Osteoblast (primary cell): Measurements from ENCODE around the gene RAMP3. TPM values are rescaled to one million over a fixed set of nuclear protein-coding genes. Genes with fewer than 3 reads are reported as not detected.

Source experiments
- DNase-seq: peaks from one replicate; pipeline ENCODE4 v3.0.0; 2011; ENCODE audit warnings: low spot score, mixed read lengths; ENCODE audit not compliant: insufficient read length; ENCODE audit errors: missing footprints
- H2AFZ ChIP-seq: 2 replicates; pipeline ENCODE4 v1.6.0; 2011; ENCODE audit warnings: mild to moderate bottlenecking, low read length
- H3K27ac ChIP-seq: 2 replicates; pipeline ENCODE4 v1.5.1; 2011; ENCODE audit warnings: mild to moderate bottlenecking, low read depth, low read length, moderate library complexity
- H3K27me3 ChIP-seq: 2 replicates; pipeline ENCODE4 v1.6.0; 2012; ENCODE audit warnings: mild to moderate bottlenecking, control low read depth, inconsistent platforms, low read length, moderate library complexity; ENCODE audit not compliant: insufficient read depth
- H3K36me3 ChIP-seq: 2 replicates; pipeline ENCODE4 v1.5.1; 2011; ENCODE audit warnings: mild to moderate bottlenecking, low read length, control low read depth, moderate library complexity; ENCODE audit not compliant: insufficient read depth
- H3K4me1 ChIP-seq: 2 replicates; pipeline ENCODE4 v1.5.1; 2011; ENCODE audit warnings: mild to moderate bottlenecking, low read length, control low read depth, moderate library complexity; ENCODE audit not compliant: insufficient read depth
- H3K4me2 ChIP-seq: 2 replicates; pipeline ENCODE4 v1.6.0; 2011; ENCODE audit warnings: mild to moderate bottlenecking, low read length; ENCODE audit not compliant: insufficient read depth
- H3K4me3 ChIP-seq: fragments of 200-600 bp; sonication (generic); 3 replicates; pipeline ENCODE4 v1.5.1; 2012; ENCODE audit warnings: mild to moderate bottlenecking, low read length, inconsistent platforms; ENCODE audit not compliant: insufficient read depth
- H3K79me2 ChIP-seq: 2 replicates; pipeline ENCODE4 v1.6.0; 2012; ENCODE audit warnings: mild to moderate bottlenecking, low read length, control low read depth, inconsistent platforms; ENCODE audit not compliant: insufficient read depth
- H3K9me3 ChIP-seq: 2 replicates; pipeline ENCODE4 v1.5.1; 2011; ENCODE audit warnings: low read depth, low read length, control low read depth
- H4K20me1 ChIP-seq: 2 replicates; pipeline ENCODE4 v1.6.0; 2012; ENCODE audit warnings: mild to moderate bottlenecking, low read length, control low read depth; ENCODE audit not compliant: insufficient read depth
- CTCF ChIP-seq: IDR thresholded peaks from 2 replicates; pipeline ENCODE4 v1.5.1; 2011; ENCODE audit warnings: mild to moderate bottlenecking, low read depth, low read length, moderate library complexity; ENCODE audit errors: extremely low read depth
- total RNA-seq: library from RNA; depleted of rRNA; stranded (reverse); fragments of >200 nt; gene quantifications from 2 replicates; pipeline ENCODE4 v1.2.3, GENCODE V29; 2012

RAMP3 gene
- total RNA-seq, 1 donor, result not detected

- no peaks in the 10 kb centered on the region for H3K9me3 ChIP-seq
Measured at GRCh38 chr7:45183711-45184210, 26.2 kb downstream of the RAMP3 start.

GRCh38 chr7:45184326-45185027 is 26.9 kb downstream of the RAMP3 start:
- Histone ChIP-seq H4K20me1 (no peaks in the 10 kb centered on the region), H3K79me2 (no peaks in the 10 kb centered on the region), H3K27me3 (peaks cover 12% of the 10 kb centered on the region), H3K4me2 (no peak overlapping the region), H3K36me3 (no peaks in the 10 kb centered on the region), H3K27ac (no peak overlapping the region), H3K9me3 (no peaks in the 10 kb centered on the region), H2AFZ (no peak overlapping the region), H3K4me3 (no peak overlapping the region), H3K4me1 (no peaks in the 10 kb centered on the region)
- TF ChIP-seq CTCF, result no peak
- peak; percentile 69 for DNase-seq

More at GRCh38 chr7:45183711-45184210, 26.2 kb downstream of the RAMP3 start:
- H2AFZ ChIP-seq, result no peak overlapping the region
- H3K79me2 ChIP-seq, result no peaks in the 10 kb centered on the region
- no peaks in the 10 kb centered on the region for H3K4me1 ChIP-seq
- no peak for TF ChIP-seq CTCF
- H3K4me3 ChIP-seq, result no peak overlapping the region
- DNase-seq, result peak; percentile 44
- peaks cover 15% of the 10 kb centered on the region for H3K27me3 ChIP-seq
- H3K27ac ChIP-seq, result no peak overlapping the region
- no peak overlapping the region for H3K4me2 ChIP-seq
- no peaks in the 10 kb centered on the region for H3K36me3 ChIP-seq
- H4K20me1 ChIP-seq, result no peaks in the 10 kb centered on the region

- H3K79me2 ChIP-seq, result no peaks in the 10 kb centered on the region
- DNase-seq, result peak; percentile 65
- no peaks in the 10 kb centered on the region for H4K20me1 ChIP-seq
- H3K36me3 ChIP-seq, result no peaks in the 10 kb centered on the region
- no peak overlapping the region for H3K4me2 ChIP-seq
- no peak overlapping the region for H3K4me3 ChIP-seq
- no peaks in the 10 kb centered on the region for H3K9me3 ChIP-seq
- H3K4me1 ChIP-seq, result no peaks in the 10 kb centered on the region
- H2AFZ ChIP-seq, result no peak overlapping the region
- no peak overlapping the region for H3K27ac ChIP-seq
- H3K27me3 ChIP-seq, result peaks cover 5% of the 10 kb centered on the region
- no peak for TF ChIP-seq CTCF
Measured at GRCh38 chr7:45185028-45185863, 27.7 kb downstream of the RAMP3 start.

- Histone ChIP-seq H3K79me2 (no peaks in the 10 kb centered on the region), H3K4me2 (no peak overlapping the region), H3K27ac (no peak overlapping the region), H3K4me3 (no peak overlapping the region), H3K9me3 (no peaks in the 10 kb centered on the region), H3K36me3 (no peaks in the 10 kb centered on the region), H2AFZ (no peak overlapping the region), H3K4me1 (no peaks in the 10 kb centered on the region), H4K20me1 (no peaks in the 10 kb centered on the region), H3K27me3 (peaks cover 5% of the 10 kb centered on the region)
- no peak for DNase-seq
- no peak for TF ChIP-seq CTCF
Measured at GRCh38 chr7:45185864-45186250, 28.3 kb downstream of the RAMP3 start.
